Tracheal epithelial cell (primary cell): Measurements from ENCODE around the gene NRN1L. TPM values are rescaled to one million over a fixed set of nuclear protein-coding genes. Genes with fewer than 3 reads are reported as not detected.

Source experiments
- total RNA-seq: library from RNA; depleted of rRNA; stranded (reverse); fragments of >200 nt; gene quantifications from 2 replicates; pipeline ENCODE4 v1.2.1, GENCODE V29; 2014

The NRN1L gene
- total RNA-seq: 1.7 TPM in 1 of 2 replicates, not detected in the other

DNA sequence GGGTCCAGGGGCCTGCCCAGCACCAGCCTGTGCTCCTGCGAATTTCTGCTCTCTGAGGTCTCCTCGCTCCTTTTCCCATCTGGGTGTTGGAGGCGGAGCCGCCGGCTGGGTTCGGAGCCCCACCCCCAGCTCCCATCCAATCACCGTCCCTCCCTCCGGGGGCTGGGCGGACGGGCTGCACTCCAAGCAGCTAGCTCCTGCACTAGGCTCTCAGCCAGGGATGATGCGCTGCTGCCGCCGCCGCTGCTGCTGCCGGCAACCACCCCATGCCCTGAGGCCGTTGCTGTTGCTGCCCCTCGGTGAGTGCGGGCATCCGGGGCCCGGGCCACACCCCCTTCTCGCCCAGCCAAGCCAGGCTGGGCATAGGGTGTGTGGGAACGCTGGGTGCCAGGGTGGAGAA is at the start of gene NRN1L:
Gene NRN1L (plus strand): TSS at position 202 of the 400 bp plus-strand sequence. CDS start 19 bp downstream, at position 221.

GRCh38 chr16:67841816-67842508 is 42.7 kb upstream of the NRN1L start, which contains the start of gene THAP11:
TSS of gene THAP11 (plus strand) at chr16:67842320. CDS start at chr16:67842555, 235 bp downstream.

GRCh38 chr16:67846320-67847063 is 38.2 kb upstream of the NRN1L start, which contains the start of gene NUTF2:
TSS of gene NUTF2 (plus strand) at chr16:67846933. CDS start at chr16:67865131, 18,198 bp downstream.

GRCh38 chr16:67847064-67847861 is 37.4 kb upstream of the NRN1L start, which contains the start of gene CENPT:
TSS of gene CENPT (minus strand) at chr16:67847693. CDS start at chr16:67833859, 13,834 bp downstream.

DNA sequence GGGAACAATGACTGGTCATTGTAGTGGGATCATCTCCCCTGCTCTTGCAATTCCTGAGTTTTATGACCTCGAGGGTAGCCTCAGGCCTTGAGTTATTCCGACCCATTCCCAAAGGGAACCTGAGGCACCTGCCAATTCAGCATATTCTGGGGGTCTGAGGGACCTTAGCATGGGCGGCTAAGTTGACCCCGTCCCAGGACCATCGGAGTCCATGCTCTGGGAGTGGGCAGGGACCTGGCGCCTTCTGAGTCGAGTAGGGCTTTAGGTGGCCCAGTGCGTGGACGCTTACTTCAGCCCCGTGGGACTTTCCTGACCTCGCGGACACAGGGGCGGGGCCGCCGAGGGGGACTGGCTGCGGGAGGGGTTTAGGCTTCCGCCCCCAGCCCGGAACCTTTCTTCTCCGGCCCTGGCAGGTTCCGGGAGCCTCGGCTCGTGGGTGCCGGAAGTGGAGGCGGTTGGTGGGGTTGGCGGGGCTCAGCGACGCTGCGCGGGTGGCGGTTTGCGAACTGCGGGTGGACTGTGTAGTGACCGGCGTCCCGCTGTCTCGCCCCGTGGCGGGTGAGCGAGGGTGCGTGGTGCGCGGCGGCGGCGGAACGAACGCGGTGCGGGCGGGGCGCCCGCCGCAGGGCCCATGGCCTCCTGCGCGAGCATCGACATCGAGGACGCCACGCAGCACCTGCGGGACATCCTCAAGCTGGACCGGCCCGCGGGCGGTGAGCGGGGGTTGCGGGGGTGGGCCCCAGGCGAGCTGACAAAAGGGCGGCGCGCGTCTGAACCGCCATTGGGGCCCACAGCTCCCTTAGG is 11.9 kb upstream of the NRN1L start, which contains the start of gene EDC4:
Gene EDC4 (plus strand): TSS at position 422 of the 804 bp plus-strand sequence. CDS start 210 bp downstream, at position 632.

GRCh38 chr16:67892899-67893742 is 8.4 kb downstream of the NRN1L start, which contains the start of gene PSKH1:
TSS of gene PSKH1 (plus strand) at chr16:67893254. CDS start at chr16:67908750, 15,496 bp downstream.

DNA sequence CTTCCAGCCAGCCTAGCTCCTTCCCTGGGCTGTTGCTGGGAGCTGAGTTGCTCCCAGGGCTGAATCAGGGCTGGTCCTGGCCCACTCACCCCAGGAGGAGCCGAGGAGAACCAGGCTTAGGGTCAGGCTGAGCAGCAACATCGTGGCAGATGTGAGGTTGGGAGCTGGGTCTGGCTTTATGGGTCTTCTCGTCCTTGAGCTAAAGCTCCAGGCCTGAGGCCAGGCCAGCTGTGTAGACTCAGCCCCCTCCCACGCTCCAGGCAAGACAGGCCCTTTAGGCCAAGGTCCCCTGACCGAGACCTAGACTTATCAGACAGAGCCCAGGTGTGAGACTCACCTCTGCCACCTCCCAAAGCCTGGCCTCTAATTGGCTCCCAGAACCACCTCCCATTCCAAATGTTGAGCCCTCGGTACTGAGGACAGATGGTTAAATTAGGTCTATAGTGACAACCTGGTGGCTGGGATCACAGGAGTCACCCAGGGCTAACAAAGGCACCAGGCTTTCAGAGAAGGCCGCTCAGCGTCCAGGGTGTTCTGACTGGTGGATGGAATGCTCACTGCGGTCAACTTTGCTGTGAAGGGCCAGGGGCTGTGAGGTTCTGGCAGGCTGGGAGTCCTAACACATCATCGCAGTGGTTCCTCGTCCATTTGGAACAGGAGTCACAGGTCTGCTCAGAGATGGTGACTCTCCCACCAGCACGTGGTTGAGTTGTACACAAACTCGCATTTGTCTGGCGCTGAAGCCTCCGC is 47.2 kb downstream of the NRN1L start, which contains the start of gene CTRL:
Gene CTRL (minus strand): TSS at position 151 of the 750 bp plus-strand sequence. CDS start 10 bp downstream, at position 141.

Other genes starting within 250 kb of the NRN1L start
- gene CARMIL2, start 239.7 kb upstream of the NRN1L start, total RNA-seq: 0.24 TPM in 1 of 2 replicates, not detected in the other
- 15.2 and 17.1 TPM in 2 replicates for gene ACD, start 224.6 kb upstream of the NRN1L start, total RNA-seq
- gene PARD6A, start 223.9 kb upstream of the NRN1L start, total RNA-seq: 1.9 and 2.7 TPM in 2 replicates
- 12.5 and 18.3 TPM in 2 replicates for gene ENKD1, start 218.1 kb upstream of the NRN1L start, total RNA-seq
- 0.85 and 1.7 TPM in 2 replicates for gene C16orf86, start 218.1 kb upstream of the NRN1L start, total RNA-seq
- 13.4 and 19.5 TPM in 2 replicates for gene GFOD2, start 165.6 kb upstream of the NRN1L start, total RNA-seq
- 3.2 and 3.4 TPM in 2 replicates for gene RANBP10, start 78.3 kb upstream of the NRN1L start, total RNA-seq
- 0.85 TPM in 1 of 2 replicates, not detected in the other for gene TSNAXIP1, start 78.0 kb upstream of the NRN1L start, total RNA-seq
- 33.5 and 58.0 TPM in 2 replicates for gene THAP11, start 42.6 kb upstream of the NRN1L start, total RNA-seq
- gene NUTF2, start 38.0 kb upstream of the NRN1L start, total RNA-seq: 120 and 223 TPM in 2 replicates
- gene CENPT, start 37.2 kb upstream of the NRN1L start, total RNA-seq: 8.1 and 19.8 TPM in 2 replicates
- 37.9 and 48.0 TPM in 2 replicates for gene EDC4, start 11.8 kb upstream of the NRN1L start, total RNA-seq
- gene PSKH1, start 8.4 kb downstream of the NRN1L start, total RNA-seq: 8.2 and 13.6 TPM in 2 replicates
- gene CTRL, start 47.0 kb downstream of the NRN1L start, total RNA-seq: 0.24 TPM in 1 of 2 replicates, not detected in the other
- gene PSMB10, start 52.0 kb downstream of the NRN1L start, total RNA-seq: 19.2 and 61.2 TPM in 2 replicates
- 1.4 and 3.2 TPM in 2 replicates for gene LCAT, start 59.2 kb downstream of the NRN1L start, total RNA-seq
- gene SLC12A4, start 83.8 kb downstream of the NRN1L start, total RNA-seq: 22.2 and 41.4 TPM in 2 replicates
- not detected in 2 replicates for gene DPEP3, start 95.6 kb downstream of the NRN1L start, total RNA-seq
- gene DPEP2, start 114.6 kb downstream of the NRN1L start, total RNA-seq: under 0.01 TPM in 1 of 2 replicates, not detected in the other
- not detected in 2 replicates for gene DPEP2NB, start 131.0 kb downstream of the NRN1L start, total RNA-seq
- gene DDX28, start 138.3 kb downstream of the NRN1L start, total RNA-seq: 14.3 and 14.5 TPM in 2 replicates
- gene DUS2, start 138.4 kb downstream of the NRN1L start, total RNA-seq: 17.7 and 19.8 TPM in 2 replicates
- gene NFATC3, start 200.5 kb downstream of the NRN1L start, total RNA-seq: 4.6 and 11.7 TPM in 2 replicates